Keratinocyte (primary cell): ENCODE data around the gene NMT1. TPM values are rescaled to one million over a fixed set of nuclear protein-coding genes. Genes with fewer than 3 reads are reported as not detected.

Experiments
- DNase-seq: peaks from one replicate; pipeline ENCODE4 v3.0.0-alpha.2; 2011; ENCODE audit warnings: low read depth, missing footprints, low spot score
- FAIRE-seq: peaks from 2 replicates; lab custom pipeline; 2011; peaks lifted over from hg19 to GRCh38; lab: Jason Lieb, UNC
- H2AFZ ChIP-seq: 2 replicates; pipeline ENCODE4 v1.6.0; 2012; ENCODE audit warnings: low read length, control low read depth, inconsistent platforms; ENCODE audit not compliant: control insufficient read depth
- H3K27ac ChIP-seq: 2 replicates; pipeline ENCODE4 v1.5.1; 2011; ENCODE audit warnings: low read length; ENCODE audit not compliant: control insufficient read depth, insufficient read depth
- H3K27me3 ChIP-seq: 3 replicates; pipeline ENCODE4 v1.6.0; 2011; ENCODE audit warnings: low read length; ENCODE audit not compliant: control insufficient read depth, insufficient read depth; ENCODE audit errors: extremely low read depth
- H3K36me3 ChIP-seq, 2 experiments: 2 replicates in 1 of 2; 3 replicates in 1 of 2; pipeline ENCODE4 v1.5.1; 2011; ENCODE audit warnings: low read length in 2 of 2, mild to moderate bottlenecking in 1 of 2; ENCODE audit not compliant: control insufficient read depth in 2 of 2, insufficient read depth in 2 of 2; ENCODE audit errors: extremely low read depth in 1 of 2
- H3K4me1 ChIP-seq: 3 replicates; pipeline ENCODE4 v1.5.1; 2011; ENCODE audit warnings: low read length; ENCODE audit not compliant: control insufficient read depth, insufficient read depth; ENCODE audit errors: extremely low read depth
- H3K4me2 ChIP-seq: 3 replicates; pipeline ENCODE4 v1.6.0; 2011; ENCODE audit warnings: low read depth, low read length; ENCODE audit not compliant: control insufficient read depth, insufficient read depth; ENCODE audit errors: extremely low read depth
- H3K4me3 ChIP-seq, 3 experiments: fragments of 200-600 bp in 1 of 3; sonication (generic) in 1 of 3; 2 replicates in 2 of 3; 3 replicates in 1 of 3; pipeline ENCODE4 v1.5.1; 2011 to 2016; ENCODE audit warnings: low read length in 3 of 3, mild to moderate bottlenecking in 3 of 3, control low read depth in 2 of 3, inconsistent platforms in 1 of 3, low read depth in 1 of 3, mixed read lengths in 1 of 3, mixed run types in 1 of 3, moderate library complexity in 1 of 3; ENCODE audit not compliant: control insufficient read depth in 2 of 3, insufficient read depth in 2 of 3; ENCODE audit errors: extremely low read depth in 1 of 3
- H3K79me2 ChIP-seq: 2 replicates; pipeline ENCODE4 v1.6.0; 2012; ENCODE audit warnings: low read length; ENCODE audit not compliant: control insufficient read depth, insufficient read depth
- H3K9ac ChIP-seq: 3 replicates; pipeline ENCODE4 v1.6.0; 2011; ENCODE audit warnings: low read length; ENCODE audit not compliant: control insufficient read depth, insufficient read depth; ENCODE audit errors: extremely low read depth
- H3K9me1 ChIP-seq: 3 replicates; pipeline ENCODE4 v1.6.0; 2011; ENCODE audit warnings: low read length; ENCODE audit not compliant: control insufficient read depth, insufficient read depth; ENCODE audit errors: extremely low read depth
- H3K9me3 ChIP-seq: 2 replicates; pipeline ENCODE4 v1.5.1; 2012; ENCODE audit warnings: low read depth, low read length; ENCODE audit not compliant: control insufficient read depth
- H4K20me1 ChIP-seq: 3 replicates; pipeline ENCODE4 v1.6.0; 2011; ENCODE audit warnings: low read length; ENCODE audit not compliant: control insufficient read depth, insufficient read depth; ENCODE audit errors: extremely low read depth
- CTCF ChIP-seq, 3 experiments: IDR thresholded peaks in 1 of 3; conservative IDR thresholded peaks in 1 of 3; optimal IDR thresholded peaks in 1 of 3; 2 replicates in 2 of 3; 3 replicates in 1 of 3; pipeline versions ENCODE3 to v1.5.1; 2011; ENCODE audit warnings: low read length in 3 of 3, mild to moderate bottlenecking in 3 of 3, moderate library complexity in 2 of 3, control low read depth in 1 of 3, inconsistent platforms in 1 of 3; ENCODE audit not compliant: insufficient read depth in 2 of 3; ENCODE audit errors: extremely low read depth in 1 of 3
- EZH2 ChIP-seq: IDR thresholded peaks from one replicate; pipeline ENCODE4 v1.6.1; 2012; ENCODE audit warnings: inconsistent platforms, mild to moderate bottlenecking, low read length, moderate library complexity
- dilution Hi-C: fragments of 300-500 bp; cut with MboI; formaldehyde crosslinking; loops from one replicate; pipeline ENCODE4 v1.7.0; 2020; ENCODE audit warnings: low sequenced_read_pairs; ENCODE audit not compliant: extremely low pct_ligation_motif_present
- polyA plus RNA-seq, 5 experiments: library from polyadenylated mRNA; depleted of rRNA in 3 of 5; stranded (reverse) in 3 of 5; stranded (forward) in 1 of 5; unstranded in 1 of 5; fragments of >200 nt; gene quantifications; 1 replicate in 1 of 5; 2 replicates in 3 of 5; 3 replicates in 1 of 5; pipeline versions ENCODE4 v1.2.1 to v1.2.3, GENCODE V29; 2011 to 2012; ENCODE audit warnings: missing spikeins in 2 of 5, low read depth in 1 of 5, low replicate concordance in 1 of 5

NMT1 gene
- polyA plus RNA-seq, 1 donor (not counting 4 experiments of a cell fraction or from before 2014, with no cell fraction given), result 101 TPM

GRCh38 chr17:45115015-45115625, 54.0 kb downstream of the NMT1 start:
- dilution Hi-C loops, result no loop called here

DNA sequence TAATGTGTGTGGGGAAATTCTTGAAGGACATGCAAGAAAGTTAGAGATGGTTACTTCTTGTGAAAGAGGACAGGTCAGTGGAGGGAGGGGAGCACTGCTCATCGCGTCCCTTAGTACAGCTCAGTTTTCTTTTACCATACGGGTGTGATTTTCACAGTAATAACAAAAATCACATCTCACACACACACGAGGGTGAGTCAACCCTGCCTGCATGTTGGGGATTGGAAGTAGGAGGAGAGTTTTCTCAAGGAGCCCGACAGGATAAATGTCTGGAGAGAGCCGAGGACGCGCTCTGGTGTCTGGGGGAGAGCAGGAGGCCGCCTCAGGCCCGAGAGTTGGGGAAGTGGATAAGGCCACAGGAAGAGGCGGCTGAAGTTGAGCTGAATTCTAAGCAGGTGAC, 54.8 kb downstream of the NMT1 start:
- H3K27ac ChIP-seq, result no peak overlapping the region
- no peaks in the 10 kb centered on the region for H3K27me3 ChIP-seq
- no peaks in the 10 kb centered on the region for H3K4me1 ChIP-seq
- dilution Hi-C loops, result no loop called here
- H3K9me1 ChIP-seq, result no peaks in the 10 kb centered on the region
- H4K20me1 ChIP-seq, result no peaks in the 10 kb centered on the region
- no peaks in the 10 kb centered on the region for H3K79me2 ChIP-seq
- no peak for TF ChIP-seq EZH2
- H2AFZ ChIP-seq, result no peak overlapping the region
- no peak for DNase-seq
- no peak overlapping the region for H3K4me3 ChIP-seq
- H3K9me3 ChIP-seq, result no peaks in the 10 kb centered on the region
- peaks cover 15 to 32% of the 10 kb centered on the region in 2 experiments for H3K36me3 ChIP-seq
- no peak overlapping the region for H3K4me2 ChIP-seq
- no peak overlapping the region for H3K9ac ChIP-seq
- FAIRE-seq, result no peak

More at GRCh38 chr17:45115015-45115625, 54.0 kb downstream of the NMT1 start:
- Histone ChIP-seq H3K9me1 (no peaks in the 10 kb centered on the region), H3K9me3 (no peaks in the 10 kb centered on the region), H3K36me3 (peaks cover 15 to 33% of the 10 kb centered on the region in 2 experiments), H4K20me1 (no peaks in the 10 kb centered on the region), H3K27ac (no peak overlapping the region), H3K9ac (no peak overlapping the region), H2AFZ (no peak overlapping the region), H3K4me3 (no peak overlapping the region), H3K79me2 (no peaks in the 10 kb centered on the region), H3K27me3 (no peaks in the 10 kb centered on the region), H3K4me2 (no peak overlapping the region), H3K4me1 (no peaks in the 10 kb centered on the region)
- TF ChIP-seq EZH2, result no peak
- no peak for TF ChIP-seq CTCF (optimal IDR thresholded peaks at IDR 0.05 in 1 of 3, IDR thresholded peaks at IDR 0.05 in 1 of 3, conservative IDR thresholded peaks at IDR 0.05 in 1 of 3; ENCODE audit: extremely low read depth in 1 of 3, insufficient read depth in 2 of 3, low read length in 3 of 3)
- DNase-seq, result no peak
- FAIRE-seq, result no peak
